Gastrocnemius medialis (tissue), 4 donors: ENCODE data around the gene SAMD5. TPM values are rescaled to one million over a fixed set of nuclear protein-coding genes. Genes with fewer than 3 reads are reported as not detected.

ENCODE experiments used
- ATAC-seq, 2 donors: fragments of 150-250 bp; one replicate each; pipeline ENCODE4 v1.9.1; 2016
- DNase-seq, 2 donors: peaks; one replicate each; pipeline ENCODE4 v3.0.0-alpha.2; 2019
- H3K27ac ChIP-seq, 4 donors: fragments of 200-600 bp; sonication (generic); 1 replicate in 1 of 4; 2 replicates in 3 of 4; pipeline ENCODE4 v1.5.1; 2016 to 2018; ENCODE audit warnings: mild to moderate bottlenecking in 2 of 4, moderate library complexity in 1 of 4
- H3K27me3 ChIP-seq, 3 donors: fragments of 200-600 bp; sonication (generic) in 2 of 3; 1 replicate in 1 of 3; 2 replicates in 2 of 3; pipeline versions ENCODE4 v1.5.1 to v1.6.0; 2016 to 2019; ENCODE audit warnings: mild to moderate bottlenecking in 1 of 3, moderate library complexity in 1 of 3
- H3K36me3 ChIP-seq, 2 donors: fragments of 200-600 bp; sonication (generic) in 1 of 2; one replicate each; pipeline ENCODE4 v1.5.1; 2017 to 2018
- H3K4me1 ChIP-seq, 2 donors: fragments of 200-600 bp; sonication (generic) in 1 of 2; one replicate each; pipeline ENCODE4 v1.5.1; 2016 to 2017; ENCODE audit warnings: mild to moderate bottlenecking in 2 of 2
- H3K4me3 ChIP-seq, 4 donors: fragments of 200-600 bp; sonication (generic) in 3 of 4; 1 replicate in 1 of 4; 2 replicates in 3 of 4; pipeline ENCODE4 v1.5.1; 2016 to 2019; ENCODE audit warnings: mild to moderate bottlenecking in 2 of 4
- H3K9me3 ChIP-seq, 3 donors: fragments of 200-600 bp; sonication (generic) in 2 of 3; 1 replicate in 1 of 3; 2 replicates in 2 of 3; pipeline ENCODE4 v1.5.1; 2016 to 2019
- CTCF ChIP-seq, 5 experiments: fragments of 450-650 bp in 3 of 5; fragments of 200-600 bp in 2 of 5; sonication (generic) in 2 of 5; IDR thresholded peaks in 4 of 5; conservative IDR thresholded peaks in 1 of 5; 1 replicate in 4 of 5; 2 replicates in 1 of 5; pipeline ENCODE4 v1.5.1; 2016 to 2019; ENCODE audit warnings: antibody characterized with exemption in 5 of 5, mild to moderate bottlenecking in 3 of 5, moderate library complexity in 3 of 5
- POLR2A ChIP-seq, 2 donors: fragments of 450-650 bp; IDR thresholded peaks; one replicate each; pipeline ENCODE4 v1.6.1; 2017; ENCODE audit warnings: antibody characterized with exemption in 2 of 2, mild to moderate bottlenecking in 2 of 2, moderate library complexity in 2 of 2
- in situ Hi-C, 4 donors: fragments of 200-750 bp; cut with MboI; loops; one replicate each; pipeline versions ENCODE4 v1.15.0 to v1.8.0; 2017; ENCODE audit warnings: low sequenced_read_pairs in 4 of 4
- intact Hi-C: fragments of 100-400 bp; cut with DNase I; formaldehyde crosslinking; loops from one replicate; pipeline ENCODE4 v1.15.1; 2023; ENCODE audit warnings: low total_unique reads
- total RNA-seq, 4 donors: library from RNA; depleted of rRNA; stranded (reverse); fragments of >200 nt; gene quantifications; one replicate each; pipeline versions ENCODE4 v1.1.0 to v1.2.3, GENCODE V29; 2016

Gene SAMD5
- total RNA-seq, 4 donors from 2014 or later: 0.07 to 0.36 (median 0.07) TPM; not detected in 1

GRCh38 chr6:147503587-147503986 lies 4.9 kb upstream of the SAMD5 start:
- Histone ChIP-seq H3K4me3 (no peak overlapping the region), H3K36me3 (no peaks in the 10 kb centered on the region), H3K9me3 (no peaks in the 10 kb centered on the region), H3K4me1 (peaks cover 8 to 16% of the 10 kb centered on the region in 2 donors), H3K27me3 (peaks cover 27 to 42% (median 28%) of the 10 kb centered on the region in 3 donors), H3K27ac (no peak overlapping the region)
- no peak for ATAC-seq
- TF ChIP-seq CTCF (IDR thresholded peaks at IDR 0.05 in 4 of 5, conservative IDR thresholded peaks at IDR 0.05 in 1 of 5): no peak
- no peak for TF ChIP-seq POLR2A (IDR thresholded peaks at IDR 0.05)
- intact Hi-C loops (no loop called here), in situ Hi-C loops (loop anchor here (5.0 to 25.0 kb wide), 4 partner anchors 659 to 959 kb away; no protein-coding TSS in a partner anchor)
- no peak for DNase-seq

GRCh38 chr6:147504848-147505247 lies 3.6 kb upstream of the SAMD5 start:
- DNase-seq (no peak), ATAC-seq (no peak)
- intact Hi-C loops (loop anchor here (5.0 kb wide), 1 partner anchor 962 kb away; no protein-coding TSS in a partner anchor), in situ Hi-C loops (loop anchor here (5.0 to 25.0 kb wide), 4 partner anchors 657 to 957 kb away; no protein-coding TSS in a partner anchor)
- Histone ChIP-seq H3K27me3 (peaks cover 27 to 46% (median 32%) of the 10 kb centered on the region in 3 donors), H3K4me3 (no peak overlapping the region), H3K9me3 (no peaks in the 10 kb centered on the region), H3K27ac (no peak overlapping the region), H3K36me3 (no peaks in the 10 kb centered on the region), H3K4me1 (peaks cover 8 to 20% of the 10 kb centered on the region in 2 donors)
- TF ChIP-seq CTCF (IDR thresholded peaks at IDR 0.05 in 4 of 5, conservative IDR thresholded peaks at IDR 0.05 in 1 of 5): no peak
- no peak for TF ChIP-seq POLR2A (IDR thresholded peaks at IDR 0.05)

GRCh38 chr6:147506704-147507114 lies 1.8 kb upstream of the SAMD5 start:
- TF ChIP-seq CTCF (IDR thresholded peaks at IDR 0.05 in 4 of 5, conservative IDR thresholded peaks at IDR 0.05 in 1 of 5) (peak; percentile 41 to 78 (median 68)), POLR2A (IDR thresholded peaks at IDR 0.05) (no peak)
- Histone ChIP-seq H3K27ac (no peak overlapping the region), H3K9me3 (no peaks in the 10 kb centered on the region), H3K4me3 (peak overlapping the region; percentile 57 to 69 (median 60)), H3K4me1 (peaks cover 8 to 20% of the 10 kb centered on the region in 2 donors), H3K27me3 (peaks cover 27 to 46% (median 37%) of the 10 kb centered on the region in 3 donors), H3K36me3 (no peaks in the 10 kb centered on the region)
- in situ Hi-C loops: loop anchor here in 3 of 4 donors (10.0 to 25.0 kb wide), 3 partner anchors 656 to 956 kb away; no protein-coding TSS in a partner anchor
- ATAC-seq (peak in 1 of 2 donors; percentile 49), DNase-seq (no peak)
- intact Hi-C loops: loop anchor here (1.0 to 5.0 kb wide), 2 partner anchors 660 to 961 kb away; no protein-coding TSS in a partner anchor

- Histone ChIP-seq H3K4me1 (peaks cover 8 to 20% of the 10 kb centered on the region in 2 donors), H3K27me3 (peaks cover 23 to 46% (median 37%) of the 10 kb centered on the region in 3 donors), H3K27ac (no peak overlapping the region), H3K9me3 (no peaks in the 10 kb centered on the region), H3K36me3 (no peaks in the 10 kb centered on the region), H3K4me3 (peak overlapping the region; percentile 57 to 69 (median 60))
- no peak for ATAC-seq
- TF ChIP-seq CTCF (IDR thresholded peaks at IDR 0.05 in 4 of 5, conservative IDR thresholded peaks at IDR 0.05 in 1 of 5) (no peak), POLR2A (IDR thresholded peaks at IDR 0.05) (no peak)
- DNase-seq: no peak
- intact Hi-C loops: loop anchor here (2.0 to 5.0 kb wide), 2 partner anchors 143 to 960 kb away; no protein-coding TSS in a partner anchor
- in situ Hi-C loops: loop anchor here in 3 of 4 donors (10.0 to 25.0 kb wide), 3 partner anchors 655 to 955 kb away; no protein-coding TSS in a partner anchor
Measured at GRCh38 chr6:147507162-147508041, 1.1 kb upstream of the SAMD5 start.
